Chondrocyte (in vitro differentiated cells): ENCODE data around the gene PPP1CC. TPM values are rescaled to one million over a fixed set of nuclear protein-coding genes. Genes with fewer than 3 reads are reported as not detected.

Experiments
- DNase-seq: peaks from one replicate; pipeline ENCODE4 v3.0.0; 2021; ENCODE audit warnings: mixed read lengths, low spot score
- H3K27ac Mint-ChIP-seq: one replicate; pipeline ENCODE4 v1.8.0; 2021; ENCODE audit warnings: mild to moderate bottlenecking, moderate library complexity, mixed read lengths; ENCODE audit not compliant: unreplicated experiment
- H3K27me3 Mint-ChIP-seq: 2 replicates; pipeline ENCODE4 v1.8.0; 2021; ENCODE audit warnings: low read depth, mixed read lengths
- H3K36me3 Mint-ChIP-seq: 2 replicates; pipeline ENCODE4 v1.8.0; 2021; ENCODE audit warnings: low read depth, mixed read lengths
- H3K4me1 Mint-ChIP-seq: 2 replicates; pipeline ENCODE4 v1.8.0; 2021; ENCODE audit warnings: low read depth, mild to moderate bottlenecking, mixed read lengths
- H3K4me3 Mint-ChIP-seq: one replicate; pipeline ENCODE4 v1.8.0; 2021; ENCODE audit warnings: mild to moderate bottlenecking, moderate library complexity, mixed read lengths; ENCODE audit not compliant: unreplicated experiment
- H3K9me3 Mint-ChIP-seq: 2 replicates; pipeline ENCODE4 v1.8.0; 2021; ENCODE audit warnings: low read depth, mixed read lengths
- total RNA-seq: library from RNA; stranded (reverse); gene quantifications from 3 replicates; pipeline ENCODE4 v1.2.1, GENCODE V29; 2021
- TF ChIP-seq, protein P1 (sequence below): fragments of 200-600 bp; sonication (generic); IDR thresholded peaks from 2 replicates; pipeline ENCODE4 v1.5.0; 2021; ENCODE audit warnings: antibody characterized with exemption, mild to moderate bottlenecking, moderate library complexity

Gene PPP1CC
- total RNA-seq, 1 donor from 2014 or later: 82.5 TPM

DNA sequence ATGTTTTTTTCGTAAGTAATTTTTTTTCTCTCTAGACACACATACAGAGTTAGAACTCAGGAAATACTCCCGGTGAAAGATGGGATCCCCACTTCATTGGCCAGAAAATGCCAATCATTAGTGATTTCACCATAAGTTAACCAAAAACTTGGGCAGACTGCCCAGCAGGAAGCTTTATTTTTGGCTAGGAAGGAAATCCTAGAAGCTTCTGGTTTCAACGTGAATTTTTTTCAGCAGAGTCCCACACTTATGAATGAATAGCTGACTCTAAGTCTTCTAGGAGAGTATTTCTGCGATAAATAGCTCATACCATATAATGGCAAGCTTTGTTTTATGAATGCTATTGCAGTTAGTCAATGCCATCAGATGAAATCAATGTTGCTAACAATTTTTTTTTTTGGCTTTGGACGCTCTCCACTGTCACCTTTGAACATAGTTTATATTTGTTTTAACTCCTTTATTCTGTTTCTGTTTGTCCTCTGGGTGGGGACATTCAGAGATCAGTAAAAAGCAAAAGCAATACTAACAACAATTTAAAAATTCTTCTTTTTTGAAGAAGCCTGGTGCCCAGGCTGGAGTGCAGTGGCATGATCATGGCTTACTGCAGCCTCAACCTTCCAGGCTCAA, 9.5 kb downstream of the PPP1CC start:
- Mint-ChIP-seq H3K36me3 (peaks cover 17% of the 10 kb centered on the region), H3K27me3 (no peaks in the 10 kb centered on the region), H3K4me1 (peaks cover 34% of the 10 kb centered on the region), H3K27ac (no peak overlapping the region), H3K9me3 (no peaks in the 10 kb centered on the region), H3K4me3 (no peak overlapping the region)
- TF ChIP-seq, protein P1, sequence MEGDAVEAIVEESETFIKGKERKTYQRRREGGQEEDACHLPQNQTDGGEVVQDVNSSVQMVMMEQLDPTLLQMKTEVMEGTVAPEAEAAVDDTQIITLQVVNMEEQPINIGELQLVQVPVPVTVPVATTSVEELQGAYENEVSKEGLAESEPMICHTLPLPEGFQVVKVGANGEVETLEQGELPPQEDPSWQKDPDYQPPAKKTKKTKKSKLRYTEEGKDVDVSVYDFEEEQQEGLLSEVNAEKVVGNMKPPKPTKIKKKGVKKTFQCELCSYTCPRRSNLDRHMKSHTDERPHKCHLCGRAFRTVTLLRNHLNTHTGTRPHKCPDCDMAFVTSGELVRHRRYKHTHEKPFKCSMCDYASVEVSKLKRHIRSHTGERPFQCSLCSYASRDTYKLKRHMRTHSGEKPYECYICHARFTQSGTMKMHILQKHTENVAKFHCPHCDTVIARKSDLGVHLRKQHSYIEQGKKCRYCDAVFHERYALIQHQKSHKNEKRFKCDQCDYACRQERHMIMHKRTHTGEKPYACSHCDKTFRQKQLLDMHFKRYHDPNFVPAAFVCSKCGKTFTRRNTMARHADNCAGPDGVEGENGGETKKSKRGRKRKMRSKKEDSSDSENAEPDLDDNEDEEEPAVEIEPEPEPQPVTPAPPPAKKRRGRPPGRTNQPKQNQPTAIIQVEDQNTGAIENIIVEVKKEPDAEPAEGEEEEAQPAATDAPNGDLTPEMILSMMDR: no peak
- DNase-seq: no peak

DNA sequence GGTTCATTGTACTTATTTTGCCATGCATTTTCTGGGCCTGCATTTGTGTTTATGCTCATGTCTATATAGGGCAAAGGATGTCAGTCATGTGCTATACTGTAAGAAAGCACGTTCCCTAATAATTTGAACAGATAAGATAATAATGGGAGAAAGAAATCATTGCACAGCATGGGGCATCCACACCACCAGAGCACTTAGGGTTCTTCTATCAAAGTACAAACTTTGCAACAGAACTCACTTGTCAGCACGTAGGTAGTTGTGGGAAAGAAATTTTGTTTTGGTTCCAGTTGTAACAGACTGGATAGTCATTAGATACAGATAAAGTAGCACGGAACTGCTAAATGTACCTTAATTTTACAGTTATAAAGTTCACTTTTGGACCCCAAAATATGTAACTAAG, 10.1 kb downstream of the PPP1CC start:
- TF ChIP-seq, protein P1: no peak
- Mint-ChIP-seq H3K36me3 (peaks cover 17% of the 10 kb centered on the region), H3K27me3 (no peaks in the 10 kb centered on the region), H3K4me1 (peaks cover 29% of the 10 kb centered on the region), H3K27ac (no peak overlapping the region), H3K9me3 (no peaks in the 10 kb centered on the region), H3K4me3 (no peak overlapping the region)
- DNase-seq: no peak

DNA sequence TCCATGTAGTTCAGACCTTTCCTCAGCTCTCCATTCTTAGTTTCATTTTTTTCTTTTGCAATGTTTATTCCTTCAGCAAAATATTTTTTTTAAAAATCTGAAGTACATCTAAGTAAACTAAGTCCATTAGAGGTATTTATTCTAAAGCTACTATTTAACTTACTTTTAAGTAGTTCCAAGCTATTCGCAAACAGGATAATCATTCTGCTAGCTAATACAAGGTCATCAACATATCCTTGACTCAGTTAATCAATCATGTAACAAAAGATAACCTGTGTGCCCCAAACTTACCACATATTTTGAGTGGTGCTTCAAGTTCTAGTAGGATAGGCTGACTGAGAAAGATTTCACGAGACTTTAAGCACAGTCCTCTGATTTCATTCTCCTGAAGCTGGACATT, 11.2 kb downstream of the PPP1CC start:
- H3K9me3 Mint-ChIP-seq: no peaks in the 10 kb centered on the region
- no peaks in the 10 kb centered on the region for H3K27me3 Mint-ChIP-seq
- DNase-seq: no peak
- H3K4me3 Mint-ChIP-seq: no peak overlapping the region
- peaks cover 20% of the 10 kb centered on the region for H3K36me3 Mint-ChIP-seq
- TF ChIP-seq, protein P1: no peak
- H3K27ac Mint-ChIP-seq: no peak overlapping the region
- peaks cover 22% of the 10 kb centered on the region for H3K4me1 Mint-ChIP-seq

DNA sequence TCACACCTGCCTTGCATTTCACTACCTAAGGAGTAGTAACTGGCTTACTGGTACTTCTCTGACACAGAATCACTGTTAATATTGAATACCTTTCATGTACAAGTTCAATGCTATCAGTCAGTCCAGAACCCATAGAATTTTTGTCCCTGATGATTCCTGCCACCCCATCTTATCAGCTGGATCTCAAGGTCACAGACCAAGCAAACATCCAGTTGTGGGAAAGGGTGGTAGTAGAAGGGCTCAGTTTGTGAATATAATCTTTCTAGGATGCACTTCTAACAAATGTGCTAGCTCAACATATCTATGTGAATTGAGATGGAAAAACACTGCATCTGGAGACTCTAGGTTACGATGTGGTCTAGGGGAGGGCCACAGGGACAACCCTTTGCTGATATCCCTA, 14.1 kb downstream of the PPP1CC start:
- H3K36me3 Mint-ChIP-seq: peaks cover 30% of the 10 kb centered on the region
- H3K4me3 Mint-ChIP-seq: no peak overlapping the region
- no peaks in the 10 kb centered on the region for H3K27me3 Mint-ChIP-seq
- H3K27ac Mint-ChIP-seq: no peak overlapping the region
- peaks cover 17% of the 10 kb centered on the region for H3K4me1 Mint-ChIP-seq
- H3K9me3 Mint-ChIP-seq: no peaks in the 10 kb centered on the region
- no peak for DNase-seq
- TF ChIP-seq, protein P1: no peak

DNA sequence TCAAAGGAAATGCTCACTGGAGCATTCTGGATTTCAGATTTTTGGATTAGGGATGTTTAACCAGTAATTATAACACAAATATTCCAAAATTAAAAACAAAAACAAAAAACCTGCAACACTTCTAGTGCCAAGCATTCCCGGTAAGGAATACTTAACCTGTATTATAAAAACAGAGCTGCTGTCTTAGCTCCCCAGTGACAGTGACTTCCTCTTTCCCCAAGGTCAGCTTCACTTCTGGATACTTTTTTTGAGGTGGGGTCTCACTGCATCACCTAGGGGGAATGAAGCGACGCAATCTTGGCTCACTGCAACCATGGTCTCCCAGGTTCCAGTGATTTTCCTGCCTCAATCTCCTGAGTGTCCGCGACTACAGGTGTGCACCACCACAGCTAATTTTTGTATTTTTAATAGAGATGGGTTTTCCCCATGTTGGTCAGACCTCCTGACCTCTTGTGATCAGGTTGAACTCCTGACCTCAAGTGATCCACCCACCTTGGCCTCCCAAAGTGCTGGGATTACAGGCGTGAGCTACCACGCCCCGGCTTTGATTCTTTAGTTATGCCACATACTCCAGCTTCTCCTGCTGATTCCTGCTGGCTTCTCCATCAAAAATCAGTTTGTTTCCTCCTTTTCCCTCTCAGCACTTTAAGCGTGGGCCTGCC, 15.9 kb downstream of the PPP1CC start:
- Mint-ChIP-seq H3K36me3 (peaks cover 35% of the 10 kb centered on the region), H3K4me3 (no peak overlapping the region), H3K4me1 (no peaks in the 10 kb centered on the region), H3K27ac (no peak overlapping the region), H3K9me3 (no peaks in the 10 kb centered on the region), H3K27me3 (no peaks in the 10 kb centered on the region)
- TF ChIP-seq, protein P1: no peak
- no peak for DNase-seq
